ENCODE results near the gene TENT5A.

Gene TENT5A

DNA sequence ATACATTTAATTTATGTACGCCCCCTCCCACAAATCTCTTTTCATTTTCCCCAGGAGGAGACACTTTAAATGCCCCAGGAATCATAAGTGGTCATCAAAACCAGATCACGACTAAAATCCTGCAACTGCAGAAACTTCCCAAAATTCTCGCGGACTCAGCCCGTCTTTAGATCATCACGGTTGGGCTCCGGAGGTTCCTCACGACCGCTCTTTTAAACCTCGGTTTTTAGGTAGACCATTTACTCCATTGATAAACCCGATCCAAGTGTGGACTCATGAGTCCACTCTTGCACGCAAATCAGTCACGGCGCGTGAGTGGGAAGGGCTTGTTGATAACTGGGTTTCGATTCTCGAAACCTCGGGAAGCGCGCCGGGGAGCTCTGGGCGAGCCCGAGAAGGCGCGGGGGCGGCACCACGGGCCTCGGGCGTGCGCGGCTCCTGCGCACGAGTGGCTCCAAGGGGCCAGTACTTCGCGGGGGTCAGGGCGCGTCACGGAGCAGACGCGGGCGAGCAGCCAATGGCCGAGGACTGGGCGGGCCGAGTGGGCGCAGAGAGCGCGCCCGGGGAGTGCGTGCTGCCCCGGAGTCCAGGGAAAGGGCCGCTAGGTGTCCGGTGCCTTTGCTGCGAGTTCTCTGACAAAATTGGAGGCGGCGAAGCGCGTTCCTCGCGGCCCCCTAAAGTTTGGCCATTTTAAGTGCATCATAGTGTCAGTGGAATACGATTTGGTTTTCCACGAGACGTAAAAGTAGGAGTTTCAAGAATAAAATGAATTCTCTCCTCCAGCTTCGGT, 635 bp upstream of the TENT5A start:
- CTCF ChIA-PET: interaction anchor here (0.6 to 1.8 kb wide), 24 partner anchors 10 to 1655 kb away, joined by 3 to 9 read pairs (median 3); no protein-coding TSS in a partner anchor
- Histone ChIP-seq H3K4me3 (ENCODE audit: low read depth, low read length) (peak overlapping the region; percentile 95), H3K36me3 (ENCODE audit: control insufficient read depth in 2 of 2, insufficient read depth in 1 of 2, low read length in 2 of 2) (peaks cover 0 to 13% of the 10 kb centered on the region in 2 experiments; a peak in 1 of 3 replicates), H3K27ac (ENCODE audit: extremely low read depth, low read depth, low read length) (peak overlapping the region; percentile 72), H3K4me1 (ENCODE audit: control insufficient read depth, insufficient read depth, low read length) (no peaks in the 10 kb centered on the region), H3K9me3 (ENCODE audit: control insufficient read depth, insufficient read depth, low read depth, low read length) (no peaks in the 10 kb centered on the region)
- POLR2A ChIA-PET: interaction anchor here (0.6 to 2.4 kb wide), 21 partner anchors 13 to 512 kb away, joined by 3 to 23 read pairs (median 4); no protein-coding TSS in a partner anchor
- TF ChIP-seq ZNF211 (tag by site-specific recombination; IDR thresholded peaks at IDR 0.05; ENCODE audit: low read depth): no peak
- no peak for TF ChIP-seq ZNF146 (tag by site-specific recombination; IDR thresholded peaks at IDR 0.05)
- TF ChIP-seq, protein P1, sequence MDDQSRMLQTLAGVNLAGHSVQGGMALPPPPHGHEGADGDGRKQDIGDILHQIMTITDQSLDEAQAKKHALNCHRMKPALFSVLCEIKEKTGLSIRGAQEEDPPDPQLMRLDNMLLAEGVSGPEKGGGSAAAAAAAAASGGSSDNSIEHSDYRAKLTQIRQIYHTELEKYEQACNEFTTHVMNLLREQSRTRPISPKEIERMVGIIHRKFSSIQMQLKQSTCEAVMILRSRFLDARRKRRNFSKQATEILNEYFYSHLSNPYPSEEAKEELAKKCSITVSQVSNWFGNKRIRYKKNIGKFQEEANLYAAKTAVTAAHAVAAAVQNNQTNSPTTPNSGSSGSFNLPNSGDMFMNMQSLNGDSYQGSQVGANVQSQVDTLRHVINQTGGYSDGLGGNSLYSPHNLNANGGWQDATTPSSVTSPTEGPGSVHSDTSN (CRISPR knock-in tag; IDR thresholded peaks at IDR 0.05): peak; percentile 76
- TF ChIP-seq ZNF837 (tag by site-specific recombination; IDR thresholded peaks at IDR 0.05): no peak
- no peak for TF ChIP-seq ZNF140 (tag by site-specific recombination; IDR thresholded peaks at IDR 0.05)
- TF ChIP-seq SP3 (tag by site-specific recombination; IDR thresholded peaks at IDR 0.05): peak; percentile 20; the same call in 1 of the 2 replicates
- TF ChIP-seq KLF16 (tag by site-specific recombination; IDR thresholded peaks at IDR 0.05): no peak
- no peak for TF ChIP-seq ZNF37A (tag by site-specific recombination; IDR thresholded peaks at IDR 0.05)
- TF ChIP-seq ZSCAN4 (tag by site-specific recombination; IDR thresholded peaks at IDR 0.05): no peak
- no peak for TF ChIP-seq ZNF19 (tag by site-specific recombination; IDR thresholded peaks at IDR 0.05; ENCODE audit: low read depth)
- no peak for TF ChIP-seq SETDB1 (IDR thresholded peaks at IDR 0.05; ENCODE audit: insufficient read length, low read length)
- no peak for TF ChIP-seq ZNF521 (tag by site-specific recombination; IDR thresholded peaks at IDR 0.05)
- TF ChIP-seq IKZF3 (tag by site-specific recombination; IDR thresholded peaks at IDR 0.05): no peak
- no peak for TF ChIP-seq ZNF433 (tag by site-specific recombination; IDR thresholded peaks at IDR 0.05; ENCODE audit: low read depth)
- TF ChIP-seq ZNF354C (tag by site-specific recombination; IDR thresholded peaks at IDR 0.05; ENCODE audit: borderline replicate concordance, low read depth): no peak
- TF ChIP-seq ZNF155 (tag by site-specific recombination; IDR thresholded peaks at IDR 0.05): no peak
- no peak for TF ChIP-seq ZBTB6 (tag by site-specific recombination; IDR thresholded peaks at IDR 0.05)
- no peak for TF ChIP-seq ZNF830 (tag by site-specific recombination; IDR thresholded peaks at IDR 0.05; ENCODE audit: low read depth)
- TF ChIP-seq GLIS1 (tag by site-specific recombination; IDR thresholded peaks at IDR 0.05): peak; percentile 85
- TF ChIP-seq ZFP3 (tag by site-specific recombination; IDR thresholded peaks at IDR 0.05; ENCODE audit: low read depth): no peak
- TF ChIP-seq, protein P2, sequence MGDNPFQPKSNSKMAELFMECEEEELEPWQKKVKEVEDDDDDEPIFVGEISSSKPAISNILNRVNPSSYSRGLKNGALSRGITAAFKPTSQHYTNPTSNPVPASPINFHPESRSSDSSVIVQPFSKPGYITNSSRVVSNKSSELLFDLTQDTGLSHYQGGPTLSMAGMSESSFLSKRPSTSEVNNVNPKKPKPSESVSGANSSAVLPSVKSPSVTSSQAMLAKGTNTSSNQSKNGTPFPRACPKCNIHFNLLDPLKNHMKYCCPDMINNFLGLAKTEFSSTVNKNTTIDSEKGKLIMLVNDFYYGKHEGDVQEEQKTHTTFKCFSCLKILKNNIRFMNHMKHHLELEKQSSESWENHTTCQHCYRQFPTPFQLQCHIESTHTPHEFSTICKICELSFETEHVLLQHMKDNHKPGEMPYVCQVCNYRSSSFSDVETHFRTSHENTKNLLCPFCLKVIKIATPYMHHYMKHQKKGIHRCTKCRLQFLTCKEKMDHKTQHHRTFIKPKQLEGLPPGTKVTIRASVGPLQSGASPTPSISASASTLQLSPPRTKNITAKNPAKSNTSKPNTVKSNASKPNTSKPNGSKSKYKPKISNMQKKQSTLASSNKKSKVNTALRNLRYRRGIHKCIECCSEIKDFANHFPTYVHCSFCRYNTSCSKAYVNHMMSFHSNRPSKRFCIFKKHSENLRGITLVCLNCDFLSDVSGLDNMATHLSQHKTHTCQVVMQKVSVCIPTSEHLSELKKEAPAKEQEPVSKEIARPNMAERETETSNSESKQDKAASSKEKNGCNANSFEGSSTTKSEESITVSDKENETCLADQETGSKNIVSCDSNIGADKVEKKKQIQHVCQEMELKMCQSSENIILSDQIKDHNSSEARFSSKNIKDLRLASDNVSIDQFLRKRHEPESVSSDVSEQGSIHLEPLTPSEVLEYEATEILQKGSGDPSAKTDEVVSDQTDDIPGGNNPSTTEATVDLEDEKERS (tag by site-specific recombination; IDR thresholded peaks at IDR 0.05): no peak
- TF ChIP-seq ZNF704 (tag by site-specific recombination; IDR thresholded peaks at IDR 0.05): no peak
- no peak for TF ChIP-seq ZNF311 (tag by site-specific recombination; IDR thresholded peaks at IDR 0.05; ENCODE audit: borderline replicate concordance)
- TF ChIP-seq ZNF600 (tag by site-specific recombination; IDR thresholded peaks at IDR 0.05): no peak
- TF ChIP-seq, protein P3, sequence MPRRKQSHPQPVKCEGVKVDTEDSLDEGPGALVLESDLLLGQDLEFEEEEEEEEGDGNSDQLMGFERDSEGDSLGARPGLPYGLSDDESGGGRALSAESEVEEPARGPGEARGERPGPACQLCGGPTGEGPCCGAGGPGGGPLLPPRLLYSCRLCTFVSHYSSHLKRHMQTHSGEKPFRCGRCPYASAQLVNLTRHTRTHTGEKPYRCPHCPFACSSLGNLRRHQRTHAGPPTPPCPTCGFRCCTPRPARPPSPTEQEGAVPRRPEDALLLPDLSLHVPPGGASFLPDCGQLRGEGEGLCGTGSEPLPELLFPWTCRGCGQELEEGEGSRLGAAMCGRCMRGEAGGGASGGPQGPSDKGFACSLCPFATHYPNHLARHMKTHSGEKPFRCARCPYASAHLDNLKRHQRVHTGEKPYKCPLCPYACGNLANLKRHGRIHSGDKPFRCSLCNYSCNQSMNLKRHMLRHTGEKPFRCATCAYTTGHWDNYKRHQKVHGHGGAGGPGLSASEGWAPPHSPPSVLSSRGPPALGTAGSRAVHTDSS (tag by site-specific recombination; IDR thresholded peaks at IDR 0.05): no peak
- TF ChIP-seq, protein P4, sequence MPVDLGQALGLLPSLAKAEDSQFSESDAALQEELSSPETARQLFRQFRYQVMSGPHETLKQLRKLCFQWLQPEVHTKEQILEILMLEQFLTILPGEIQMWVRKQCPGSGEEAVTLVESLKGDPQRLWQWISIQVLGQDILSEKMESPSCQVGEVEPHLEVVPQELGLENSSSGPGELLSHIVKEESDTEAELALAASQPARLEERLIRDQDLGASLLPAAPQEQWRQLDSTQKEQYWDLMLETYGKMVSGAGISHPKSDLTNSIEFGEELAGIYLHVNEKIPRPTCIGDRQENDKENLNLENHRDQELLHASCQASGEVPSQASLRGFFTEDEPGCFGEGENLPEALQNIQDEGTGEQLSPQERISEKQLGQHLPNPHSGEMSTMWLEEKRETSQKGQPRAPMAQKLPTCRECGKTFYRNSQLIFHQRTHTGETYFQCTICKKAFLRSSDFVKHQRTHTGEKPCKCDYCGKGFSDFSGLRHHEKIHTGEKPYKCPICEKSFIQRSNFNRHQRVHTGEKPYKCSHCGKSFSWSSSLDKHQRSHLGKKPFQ (tag by site-specific recombination; IDR thresholded peaks at IDR 0.05): no peak
- TF ChIP-seq ZNF792 (tag by site-specific recombination; IDR thresholded peaks at IDR 0.05): no peak
